ENCODE measurements around the gene ATE1.

DNA sequence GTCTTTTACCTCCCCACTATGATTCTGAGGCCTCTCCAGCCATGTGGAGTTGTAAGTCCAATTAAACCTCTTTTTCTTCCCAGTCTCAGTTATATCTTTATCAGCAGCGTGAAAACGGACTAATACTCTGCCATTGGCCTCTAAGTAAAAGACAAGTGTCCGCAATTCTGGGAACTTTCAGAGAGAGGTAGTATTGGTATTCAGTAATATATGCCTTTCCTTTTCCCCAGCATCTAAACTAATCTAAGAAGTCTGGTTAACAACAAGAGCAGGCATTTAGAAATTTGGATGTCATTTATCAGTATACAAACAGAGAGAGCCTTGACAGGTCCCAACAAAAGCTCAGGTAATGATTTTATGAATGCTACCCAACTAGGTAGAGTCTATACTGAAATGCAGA is 95.2 kb downstream of the ATE1 start:
- TF ChIP-seq, protein P1, sequence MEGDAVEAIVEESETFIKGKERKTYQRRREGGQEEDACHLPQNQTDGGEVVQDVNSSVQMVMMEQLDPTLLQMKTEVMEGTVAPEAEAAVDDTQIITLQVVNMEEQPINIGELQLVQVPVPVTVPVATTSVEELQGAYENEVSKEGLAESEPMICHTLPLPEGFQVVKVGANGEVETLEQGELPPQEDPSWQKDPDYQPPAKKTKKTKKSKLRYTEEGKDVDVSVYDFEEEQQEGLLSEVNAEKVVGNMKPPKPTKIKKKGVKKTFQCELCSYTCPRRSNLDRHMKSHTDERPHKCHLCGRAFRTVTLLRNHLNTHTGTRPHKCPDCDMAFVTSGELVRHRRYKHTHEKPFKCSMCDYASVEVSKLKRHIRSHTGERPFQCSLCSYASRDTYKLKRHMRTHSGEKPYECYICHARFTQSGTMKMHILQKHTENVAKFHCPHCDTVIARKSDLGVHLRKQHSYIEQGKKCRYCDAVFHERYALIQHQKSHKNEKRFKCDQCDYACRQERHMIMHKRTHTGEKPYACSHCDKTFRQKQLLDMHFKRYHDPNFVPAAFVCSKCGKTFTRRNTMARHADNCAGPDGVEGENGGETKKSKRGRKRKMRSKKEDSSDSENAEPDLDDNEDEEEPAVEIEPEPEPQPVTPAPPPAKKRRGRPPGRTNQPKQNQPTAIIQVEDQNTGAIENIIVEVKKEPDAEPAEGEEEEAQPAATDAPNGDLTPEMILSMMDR (IDR thresholded peaks at IDR 0.05): no peak
- no peak for TF ChIP-seq POLR2AphosphoS5 (IDR thresholded peaks at IDR 0.05)
- TF ChIP-seq POLR2A (IDR thresholded peaks at IDR 0.05): no peak

Measured in breast epithelium (tissue), 3 donors.